GM23338 (cell line): ENCODE data around the gene MED12L.

Experiments
- CTCF ChIP-seq, 2 experiments: fragments of 200-600 bp in 1 of 2; sonication (generic) in 1 of 2; conservative IDR thresholded peaks; 2 replicates each; pipeline versions ENCODE4 v1.5.1 to v1.6.1; 2016 to 2017; ENCODE audit warnings: antibody characterized with exemption in 2 of 2, low read depth in 2 of 2, mild to moderate bottlenecking in 2 of 2, moderate library complexity in 1 of 2
- ETS1 ChIP-seq: IDR thresholded peaks from 2 replicates; pipeline ENCODE4 v1.6.1; 2016; ENCODE audit warnings: antibody characterized with exemption
- EZH2 ChIP-seq: fragments of 200-600 bp; sonication (generic); IDR thresholded peaks from one replicate; pipeline ENCODE4 v1.8.0; 2017; ENCODE audit warnings: antibody characterized with exemption, mild to moderate bottlenecking, low read depth; ENCODE audit not compliant: unreplicated experiment
- JUNB ChIP-seq: IDR thresholded peaks from one replicate; pipeline ENCODE4 v1.6.1; 2016; ENCODE audit warnings: antibody characterized with exemption; ENCODE audit not compliant: unreplicated experiment
- POLR2AphosphoS5 ChIP-seq: IDR thresholded peaks from 2 replicates; pipeline ENCODE4 v1.6.1; 2016; ENCODE audit warnings: antibody characterized with exemption, low read depth
- REST ChIP-seq: IDR thresholded peaks from one replicate; pipeline ENCODE4 v1.6.1; 2018; ENCODE audit warnings: antibody characterized with exemption; ENCODE audit not compliant: unreplicated experiment
- STAT1 ChIP-seq: IDR thresholded peaks from one replicate; pipeline ENCODE4 v1.6.1; 2016; ENCODE audit warnings: antibody characterized with exemption; ENCODE audit not compliant: unreplicated experiment
- ZNF114 ChIP-seq: fragments of 250-450 bp; sonication (Bioruptor Pico); IDR thresholded peaks from 2 replicates; pipeline ENCODE4 v1.5.0; 2020; ENCODE audit warnings: mild to moderate bottlenecking, moderate library complexity

GRCh38 chr3:151346292-151346691 is 260.8 kb downstream of the MED12L start:
- no peak for TF ChIP-seq CTCF (conservative IDR thresholded peaks at IDR 0.05; ENCODE audit: low read depth in 2 of 2)
- no peak for TF ChIP-seq JUNB
- no peak for TF ChIP-seq REST
- no peak for TF ChIP-seq EZH2
- TF ChIP-seq ZNF114 (CRISPR knock-in tag): no peak
- TF ChIP-seq POLR2AphosphoS5: no peak
- no peak for TF ChIP-seq ETS1
- TF ChIP-seq STAT1: no peak
